Vagina (tissue), 2 donors: ENCODE measurements around the gene GTPBP4.

Experiments
- CTCF ChIP-seq, 3 experiments: fragments of 450-650 bp in 2 of 3; fragments of 200-600 bp in 1 of 3; sonication (generic) in 1 of 3; IDR thresholded peaks; one replicate each; pipeline ENCODE4 v1.5.1; 2017 to 2019; ENCODE audit warnings: antibody characterized with exemption in 3 of 3, mild to moderate bottlenecking in 2 of 3, moderate library complexity in 2 of 3
- POLR2A ChIP-seq, 2 donors: fragments of 450-650 bp; IDR thresholded peaks; one replicate each; pipeline ENCODE4 v1.6.1; 2017; ENCODE audit warnings: antibody characterized with exemption in 2 of 2, mild to moderate bottlenecking in 2 of 2, moderate library complexity in 2 of 2
- POLR2AphosphoS5 ChIP-seq, 2 donors: sonication (generic); formaldehyde crosslinking; IDR thresholded peaks; one replicate each; pipeline ENCODE4 v1.9.0; 2017; ENCODE audit warnings: antibody characterized with exemption in 2 of 2, mild to moderate bottlenecking in 2 of 2, low read depth in 1 of 2; ENCODE audit not compliant: insufficient read depth in 1 of 2

GRCh38 chr10:971150-971542 is 17.1 kb upstream of the GTPBP4 start:
- TF ChIP-seq POLR2AphosphoS5 (IDR thresholded peaks at IDR 0.05; ENCODE audit: insufficient read depth in 1 of 2, low read depth in 1 of 2) = no peak
- TF ChIP-seq POLR2A (IDR thresholded peaks at IDR 0.05) = no peak
- no peak for TF ChIP-seq CTCF (IDR thresholded peaks at IDR 0.05)
